Measurements from ENCODE around the gene CREBZF.
"Not testable (repeated sequence)": the region's sequence is repeated elsewhere in the genome, so short reads cannot be mapped to it uniquely, and the experiment has no call there.

CREBZF gene

GRCh38 chr11:85670949-85671663 lies 6.2 kb upstream of the CREBZF start:
- DNase-seq (ENCODE audit: low read depth in 2 of 2) = not testable (repeated sequence)

DNA sequence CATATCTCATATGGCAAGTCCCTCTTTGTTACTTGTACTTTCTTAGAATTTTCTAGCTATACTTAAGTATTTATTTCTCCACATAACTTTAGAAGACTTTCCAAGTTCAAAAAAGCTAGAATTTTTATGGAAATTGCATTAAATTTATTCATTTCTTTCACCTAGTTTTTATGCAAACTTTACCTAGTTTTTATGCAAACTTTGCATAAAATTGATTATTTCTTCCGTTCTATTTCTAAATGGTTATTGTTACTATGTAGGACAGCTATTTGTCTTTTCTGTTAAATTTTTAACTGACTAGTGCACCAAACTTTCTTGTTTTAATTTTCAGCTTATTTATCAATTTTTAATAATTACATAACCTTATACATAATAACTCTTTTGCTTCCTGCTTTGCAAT lies 3.2 kb upstream of the CREBZF start:
- DNase-seq (ENCODE audit: low read depth in 2 of 2) = no peak

GRCh38 chr11:85666687-85667086 lies 1.8 kb upstream of the CREBZF start:
- DNase-seq (ENCODE audit: low read depth in 2 of 2) = no peak

DNA sequence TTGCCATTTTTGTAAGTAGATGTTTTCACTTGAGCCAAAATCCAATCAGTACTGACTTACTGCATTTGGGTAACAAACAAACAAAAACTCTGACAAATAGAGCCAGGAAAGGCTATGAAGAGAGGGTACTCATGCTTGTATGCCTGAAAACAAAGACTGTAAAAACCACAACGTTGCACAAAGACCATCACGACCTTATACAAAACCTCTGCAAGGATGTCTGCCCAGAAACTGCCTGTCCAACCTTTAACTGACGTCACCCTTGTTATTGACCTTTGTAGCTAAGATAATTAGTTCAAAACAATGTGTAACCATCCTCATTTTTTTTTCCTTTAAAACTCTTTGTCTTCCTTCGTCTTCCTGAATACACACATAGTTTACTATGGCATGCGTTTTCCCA lies 804 bp upstream of the CREBZF start:
- DNase-seq (ENCODE audit: low read depth in 2 of 2) = no peak

- DNase-seq (ENCODE audit: low read depth in 2 of 2) = peak; percentile 78 to 79
Measured at GRCh38 chr11:85663753-85664614, 945 bp downstream of the CREBZF start.

DNA sequence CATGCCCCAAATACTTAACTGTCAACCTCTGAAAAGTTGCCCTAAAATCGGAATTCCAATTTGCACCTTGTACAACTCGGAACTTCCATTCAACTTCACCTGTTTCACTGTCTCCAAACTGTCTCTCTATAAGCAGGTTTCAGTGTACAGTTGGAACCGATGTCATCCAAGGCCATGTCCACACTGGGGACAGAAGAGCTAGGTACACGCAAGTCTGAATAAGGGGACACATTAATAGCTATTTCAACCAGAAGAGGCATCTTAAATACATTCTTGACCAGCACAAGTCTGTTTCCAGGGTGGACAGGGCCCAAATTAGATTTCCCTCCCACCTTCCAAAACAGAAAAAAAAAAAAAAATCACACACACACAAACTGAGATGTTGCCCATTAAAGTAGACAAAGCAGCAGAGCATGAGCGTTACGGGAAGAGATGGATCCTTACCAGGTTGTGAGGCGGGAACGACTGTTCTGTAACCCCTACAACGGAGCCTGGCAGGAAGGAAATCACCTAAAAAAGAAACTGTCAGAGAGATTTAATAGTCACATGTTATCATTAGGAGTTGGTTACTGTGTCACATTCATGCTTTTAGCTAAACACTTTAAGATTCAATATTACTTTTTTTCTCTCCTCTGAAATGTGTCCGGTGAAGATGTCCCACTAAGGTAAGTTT lies 1.7 kb downstream of the CREBZF start:
- no peak for DNase-seq (ENCODE audit: low read depth in 2 of 2)

- DNase-seq (ENCODE audit: low read depth in 2 of 2) = no peak
Measured at GRCh38 chr11:85661972-85662664, 2.8 kb downstream of the CREBZF start.

- DNase-seq (ENCODE audit: low read depth in 2 of 2) = no peak
Measured at GRCh38 chr11:85658180-85658579, 6.7 kb downstream of the CREBZF start.

DNA sequence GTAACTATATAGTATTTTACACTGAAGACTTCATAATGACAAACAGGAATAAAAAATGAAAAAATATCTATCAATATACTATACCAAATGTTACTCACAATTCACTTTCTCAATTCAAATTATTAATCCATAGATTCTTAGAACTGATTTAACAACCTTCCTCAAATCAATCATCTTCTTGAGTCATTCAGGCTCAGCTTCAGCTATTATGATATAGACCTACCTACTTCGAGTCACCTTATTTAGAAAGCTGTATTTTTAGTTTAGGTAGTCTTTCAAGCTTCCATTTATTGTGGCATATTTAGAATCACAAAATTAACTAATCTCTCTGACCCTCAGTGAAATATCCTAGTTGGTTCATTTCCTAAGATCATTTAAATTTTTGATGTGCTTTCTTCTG lies 8.2 kb downstream of the CREBZF start:
- DNase-seq (ENCODE audit: low read depth in 2 of 2) = no peak

GRCh38 chr11:85654343-85654742 lies 10.6 kb downstream of the CREBZF start:
- DNase-seq (ENCODE audit: low read depth in 2 of 2) = not testable (repeated sequence)

DNA sequence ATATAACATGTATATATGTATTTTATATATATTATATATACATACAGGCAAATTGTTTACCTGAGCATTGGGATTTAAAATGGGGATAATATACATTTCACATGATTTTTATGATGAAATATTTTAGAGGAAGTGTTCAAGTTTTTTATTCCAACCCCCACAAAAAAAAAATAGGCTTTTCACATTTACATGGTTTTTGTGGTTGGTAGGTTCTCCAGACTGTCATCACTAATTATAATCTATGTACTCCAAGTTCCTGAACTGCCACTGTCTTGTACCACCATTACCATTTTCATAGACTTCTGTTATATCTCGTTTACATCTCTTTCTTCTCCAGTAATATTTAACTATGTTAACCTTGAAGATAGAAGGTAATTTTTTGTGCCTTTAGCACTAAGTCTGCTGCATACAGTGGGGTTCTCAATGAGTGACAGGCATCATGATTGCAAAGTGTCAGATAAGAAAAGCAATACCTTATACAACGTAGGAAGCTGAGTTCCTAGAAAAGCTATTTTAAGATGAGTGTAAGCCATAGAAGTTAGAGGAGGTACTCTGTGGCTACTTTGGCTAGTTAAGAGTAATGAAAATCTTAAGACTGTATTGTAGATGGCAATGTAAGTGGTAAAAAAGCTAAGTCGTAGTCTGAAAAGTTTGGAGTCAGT lies 12.0 kb downstream of the CREBZF start:
- no peak for DNase-seq (ENCODE audit: low read depth in 2 of 2)

DNA sequence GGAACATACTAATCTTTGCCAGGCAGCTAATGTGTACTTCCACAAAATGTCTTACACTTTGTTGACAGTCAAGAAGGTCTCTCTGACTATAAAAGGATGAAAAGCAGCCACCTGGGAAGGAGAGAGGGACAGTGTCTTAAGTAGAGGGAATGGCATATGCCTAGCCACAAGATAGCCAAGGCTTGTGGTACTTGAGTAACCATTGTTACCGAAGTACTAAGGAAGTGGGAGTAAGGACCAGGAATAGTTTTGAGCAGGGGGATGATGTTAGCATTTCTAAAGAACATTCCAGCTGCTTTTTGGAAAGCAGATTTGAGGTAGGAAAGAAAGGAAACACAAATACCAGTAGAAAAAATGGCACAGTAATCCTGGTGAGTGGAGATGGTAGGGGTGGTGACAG lies 13.8 kb downstream of the CREBZF start:
- DNase-seq (ENCODE audit: low read depth in 2 of 2) = no peak

GRCh38 chr11:85647604-85648299 lies 17.2 kb downstream of the CREBZF start, which contains the start of gene TMEM126A:
Gene TMEM126A (plus strand): TSS chr11:85647967. CDS start chr11:85650256, 2,289 bp downstream.
- peak; percentile 78 to 79 for DNase-seq (ENCODE audit: low read depth in 2 of 2)

- DNase-seq (ENCODE audit: low read depth in 2 of 2) = no peak
Measured at GRCh38 chr11:85647078-85647477, 17.9 kb downstream of the CREBZF start.

DNA sequence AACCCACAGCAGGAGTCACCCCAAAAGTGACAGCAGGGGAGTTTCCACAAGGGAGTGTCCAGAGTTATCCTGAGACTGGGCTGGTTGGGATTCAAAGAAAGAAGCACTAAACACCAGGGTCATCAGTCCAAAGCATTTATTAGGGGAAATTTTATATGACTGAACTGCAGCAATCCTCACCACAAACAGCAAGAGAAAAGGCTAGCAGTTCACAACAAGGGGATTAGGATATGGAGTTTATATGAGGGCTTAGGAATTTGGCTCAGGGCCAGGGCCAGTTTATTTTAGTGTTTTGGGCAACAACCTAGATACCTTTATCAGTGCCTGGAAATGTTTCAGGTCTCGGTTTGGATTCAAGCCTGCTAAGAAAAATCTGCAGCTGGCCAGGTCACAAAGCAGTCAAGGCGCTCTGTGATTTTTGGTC lies 21.7 kb downstream of the CREBZF start:
- no peak for DNase-seq (ENCODE audit: low read depth in 2 of 2)

DNA sequence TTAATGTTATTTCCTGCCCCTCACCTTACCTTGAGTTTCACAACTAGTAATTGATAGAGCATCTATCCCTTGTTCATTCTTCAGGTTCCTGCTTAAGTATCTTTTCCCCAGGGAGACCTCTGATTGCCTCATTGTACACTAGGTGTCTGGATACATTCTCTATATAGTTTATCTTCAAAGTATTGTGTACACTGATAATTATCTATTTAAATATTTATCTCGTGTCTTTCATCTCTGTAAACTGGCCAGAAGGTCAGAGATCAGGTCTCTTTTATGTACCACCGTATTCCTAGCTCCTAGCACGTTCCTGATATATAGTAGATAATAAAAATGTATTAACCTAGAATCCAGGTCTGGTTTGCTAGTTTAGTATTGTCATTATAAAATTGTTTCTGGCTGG lies 30.2 kb downstream of the CREBZF start:
- no peak for DNase-seq (ENCODE audit: low read depth in 2 of 2)

GRCh38 chr11:85628771-85629341 lies 36.1 kb downstream of the CREBZF start:
- no peak for DNase-seq (ENCODE audit: low read depth in 2 of 2)

DNA sequence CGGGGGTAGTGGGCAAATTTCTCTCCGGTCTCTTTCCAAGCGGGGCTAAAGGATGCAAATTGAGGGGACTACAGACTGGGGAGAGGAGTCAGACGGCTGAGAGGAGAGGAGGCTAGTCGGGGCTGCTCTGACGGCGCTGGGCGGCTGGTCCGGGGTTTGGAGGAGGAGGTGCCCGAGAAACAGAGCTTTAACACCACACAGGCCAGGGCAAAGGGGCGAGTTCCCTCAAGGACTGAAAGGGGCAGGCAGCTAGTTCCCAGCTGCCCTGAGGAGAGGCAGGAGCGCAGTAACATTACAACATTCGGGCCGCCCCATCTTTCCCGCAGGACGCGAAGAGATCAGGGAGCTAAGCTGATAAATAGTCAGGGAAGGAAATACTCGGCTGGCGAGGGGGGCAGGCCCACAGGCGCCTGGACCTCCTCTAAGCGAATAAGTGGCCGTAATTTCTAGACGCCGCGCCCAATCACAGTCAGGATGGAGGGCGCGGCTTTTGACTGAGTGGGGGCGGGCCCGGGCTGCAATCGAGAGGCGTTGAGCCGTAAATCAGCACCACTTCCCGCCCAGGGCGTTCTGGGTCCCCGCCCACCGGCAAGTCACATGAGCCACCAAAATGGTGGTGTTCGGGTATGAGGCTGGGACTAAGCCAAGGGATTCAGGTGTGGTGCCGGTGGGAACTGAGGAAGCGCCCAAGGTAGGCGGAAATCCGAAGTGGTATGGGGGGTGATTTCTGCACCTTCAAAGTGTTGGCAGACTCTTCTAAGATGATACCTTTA lies 36.7 kb downstream of the CREBZF start, which contains the start of gene TMEM126B:
Gene TMEM126B (plus strand): TSS at position 596 of the 773 bp plus-strand sequence. CDS start 15 bp downstream, at position 611.
- peak; percentile 85 to 91 for DNase-seq (ENCODE audit: low read depth in 2 of 2)

GRCh38 chr11:85627332-85627997 lies 37.5 kb downstream of the CREBZF start, which contains the start of gene DLG2:
Gene DLG2 (minus strand): TSS chr11:85627344.
- DNase-seq (ENCODE audit: low read depth in 2 of 2) = no peak
